K562 (cell line): ENCODE results near the gene SLC2A6. TPM values are rescaled to one million over a fixed set of nuclear protein-coding genes. Genes with fewer than 3 reads are reported as not detected.
A peak's percentile ranks its signal among the peaks of the same experiment; 100 is the strongest.

Source experiments
- ATAC-seq: fragments of 200-7000 bp; cut with Tn5 transposase; 3 replicates; pipeline ENCODE4 v1.9.1; 2020; ENCODE audit warnings: moderate library complexity
- BruUV-seq: library from RNA; stranded (reverse); fragments of 400-500 nt; replicated peaks from 2 replicates; lab custom pipeline; 2021; lab: Mats Ljungman, UMichigan
- CTCF ChIA-PET: fragments of 300-600 bp; formaldehyde crosslinking; extraction: SDS; loops from one replicate; lab custom pipeline; 2021; ENCODE audit warnings: low intra/inter-chr PET ratio; lab: Yijun Ruan, JAX
- POLR2A ChIA-PET: fragments of 300-600, 350-650 bp; sonication (Branson Sonifier 250); formaldehyde crosslinking; extraction: SDS; loops from one replicate; lab custom pipeline; 2021; ENCODE audit warnings: antibody characterized with exemption, inconsistent platforms; lab: Yijun Ruan, JAX
- DNase-seq, 4 experiments: peaks; one replicate each; pipeline versions ENCODE4 v3.0.0 to v3.0.0-alpha.2; 2011 to 2018; ENCODE audit warnings: low spot score in 3 of 4, mixed read lengths in 3 of 4; ENCODE audit errors: extremely low read depth in 1 of 4
- FAIRE-seq: peaks from 2 replicates; lab custom pipeline; 2011; peaks lifted over from hg19 to GRCh38; lab: Jason Lieb, UNC
- H2AFZ ChIP-seq: 2 replicates; pipeline ENCODE4 v1.6.0; 2011; ENCODE audit warnings: low read depth, low read length, control low read depth, inconsistent platforms
- H3K27ac ChIP-seq: fragments of 200-600 bp; 3 replicates; pipeline ENCODE4 v1.8.0; 2011; ENCODE audit warnings: low read depth, mild to moderate bottlenecking, control low read depth, inconsistent platforms, low read length, moderate library complexity, mixed read lengths; ENCODE audit errors: extremely low read depth
- H3K27me3 ChIP-seq, 2 experiments: fragments of 300-600 bp in 1 of 2; 2 replicates in 1 of 2; 3 replicates in 1 of 2; pipeline versions ENCODE4 v1.6.0 to v1.8.0; 2011; ENCODE audit warnings: inconsistent platforms in 2 of 2, low read length in 2 of 2, mild to moderate bottlenecking in 1 of 2, mixed read lengths in 1 of 2, moderate library complexity in 1 of 2; ENCODE audit not compliant: control insufficient read depth in 2 of 2, insufficient read depth in 2 of 2
- H3K36me3 ChIP-seq: fragments of 300-600 bp; 3 replicates; pipeline ENCODE4 v1.8.0; 2011; ENCODE audit warnings: mild to moderate bottlenecking, low read length, inconsistent platforms; ENCODE audit not compliant: control insufficient read depth, insufficient read depth
- H3K4me1 ChIP-seq, 2 experiments: fragments of 200-600 bp in 1 of 2; replicated peaks in 1 of 2; 2 replicates in 1 of 2; 3 replicates in 1 of 2; pipeline versions ENCODE4 v1.5.1 to v1.8.0; 2011; ENCODE audit warnings: inconsistent platforms in 2 of 2, low read length in 2 of 2, mild to moderate bottlenecking in 1 of 2, mixed read lengths in 1 of 2, moderate library complexity in 1 of 2; ENCODE audit not compliant: control insufficient read depth in 2 of 2, insufficient read depth in 2 of 2
- H3K4me2 ChIP-seq: 2 replicates; pipeline ENCODE4 v1.6.1; 2011; ENCODE audit warnings: low read length, control low read depth, inconsistent platforms, mixed read lengths; ENCODE audit not compliant: insufficient read depth
- H3K4me3 ChIP-seq: fragments of 200-600 bp; sonication (generic), shearing (Covaris generic); 2 replicates; pipeline ENCODE4 v1.5.1; 2016; ENCODE audit warnings: control low read depth, inconsistent platforms
- H3K79me2 ChIP-seq: fragments of 200-600 bp; 3 replicates; pipeline ENCODE4 v1.8.0; 2011; ENCODE audit warnings: low read length, inconsistent platforms; ENCODE audit not compliant: control insufficient read depth, insufficient read depth
- H3K9ac ChIP-seq, 2 experiments: 2 replicates each; pipeline versions ENCODE4 v1.6.0 to v1.6.1; 2011; ENCODE audit warnings: low read depth in 2 of 2, low read length in 2 of 2, control low read depth in 1 of 2, inconsistent platforms in 1 of 2, mild to moderate bottlenecking in 1 of 2, mixed read lengths in 1 of 2; ENCODE audit not compliant: insufficient read depth in 1 of 2
- H3K9me1 ChIP-seq: one replicate; pipeline ENCODE4 v1.6.0; 2011; ENCODE audit warnings: inconsistent platforms, mild to moderate bottlenecking, low read length, moderate library complexity; ENCODE audit not compliant: control insufficient read depth, insufficient read depth
- H3K9me3 ChIP-seq: replicated peaks from 2 replicates; pipeline ENCODE4 v1.5.1; 2011; ENCODE audit warnings: low read depth, low read length, inconsistent platforms; ENCODE audit not compliant: control insufficient read depth, insufficient read depth
- H4K20me1 ChIP-seq: replicated peaks from 2 replicates; pipeline ENCODE4 v1.6.1; 2011; ENCODE audit warnings: low read length, inconsistent platforms, mixed read lengths; ENCODE audit not compliant: control insufficient read depth, insufficient read depth
- CHCHD3 ChIP-seq: fragments of 250-450 bp; sonication (Bioruptor Pico); IDR thresholded peaks from 2 replicates; pipeline ENCODE4 v2.1.2; 2022; ENCODE audit warnings: mild to moderate bottlenecking
- CREM ChIP-seq: IDR thresholded peaks from 2 replicates; pipeline ENCODE4 v1.6.1; 2014; ENCODE audit warnings: antibody characterized with exemption, low read depth
- CTBP1 ChIP-seq: fragments of 450-650 bp; IDR thresholded peaks from 2 replicates; pipeline ENCODE4 v1.6.1; 2016; ENCODE audit warnings: borderline replicate concordance
- DMBX1 ChIP-seq: fragments of 250-450 bp; sonication (Bioruptor Pico); IDR thresholded peaks from 2 replicates; pipeline ENCODE4 v1.8.0; 2022; ENCODE audit warnings: inconsistent platforms, mild to moderate bottlenecking, moderate library complexity, borderline replicate concordance
- HMG20A ChIP-seq: fragments of 450-650 bp; formaldehyde crosslinking; conservative IDR thresholded peaks from 2 replicates; pipeline ENCODE4 v1.4.0; 2020; ENCODE audit warnings: mild to moderate bottlenecking, mixed read lengths
- MTA3 ChIP-seq: fragments of 450-650 bp; formaldehyde crosslinking; IDR thresholded peaks from 2 replicates; pipeline ENCODE4 v1.6.1; 2017; ENCODE audit warnings: mild to moderate bottlenecking, borderline replicate concordance
- RBM22 ChIP-seq: fragments of 200-400 bp; formaldehyde crosslinking; IDR thresholded peaks from 2 replicates; pipeline ENCODE4 v1.6.1; 2018; ENCODE audit warnings: low read length, low read depth; ENCODE audit not compliant: poor library complexity, severe bottlenecking
- SAFB ChIP-seq: fragments of 200-400 bp; formaldehyde crosslinking; IDR thresholded peaks from 2 replicates; pipeline ENCODE4 v1.6.1; 2017; ENCODE audit warnings: low read depth, low read length, borderline replicate concordance
- SRF ChIP-seq, 2 experiments: fragments of 250-450, 450-650 bp in 1 of 2; sonication (Bioruptor Pico) in 1 of 2; sonication (generic) in 1 of 2; formaldehyde crosslinking; IDR thresholded peaks; 2 replicates each; pipeline versions ENCODE4 v1.5.0 to v1.5.1; 2020 to 2022; ENCODE audit warnings: mild to moderate bottlenecking in 1 of 2, missing genetic modification reagents in 1 of 2
- THRAP3 ChIP-seq: fragments of 450-650 bp; IDR thresholded peaks from 2 replicates; pipeline ENCODE4 v1.6.1; 2016; ENCODE audit warnings: mild to moderate bottlenecking, inconsistent platforms, borderline replicate concordance
- ZKSCAN8 ChIP-seq: fragments of 200-800 bp; sonication (Bioruptor generic); IDR thresholded peaks from 2 replicates; pipeline ENCODE4 v1.6.1; 2016; ENCODE audit warnings: missing genetic modification characterization, missing compliant biosample characterization
- WGBS: fragments of 100-300 bp; shearing (Covaris generic); methylation state at CpG from one replicate; pipeline ENCODE4 v1.1.6; 2016; ENCODE audit warnings: low coverage, mixed read lengths; ENCODE audit not compliant: insufficient coverage; ENCODE audit errors: missing lambda C conversion rate; 5-methylcytosine and 5-hydroxymethylcytosine counted together
- in situ Hi-C: fragments of 300-500 bp; cut with MboI; formaldehyde crosslinking; loops from 4 replicates; pipeline ENCODE4 v1.15.0; 2018; ENCODE audit warnings: inconsistent platforms, mixed read lengths
- intact Hi-C: fragments of 100-400 bp; cut with micrococcal nuclease; formaldehyde crosslinking; loops from 2 replicates; pipeline ENCODE4 v1.14.2; 2022
- polyA plus RNA-seq, 8 experiments: library from polyadenylated mRNA; depleted of rRNA in 4 of 8; stranded (reverse) in 5 of 8; unstranded in 3 of 8; fragments of >200 nt; fragmentation: Nextera tagmentation in 2 of 8; fragmentation: Illumina TruSeq in 1 of 8; extraction: Ambion mirVana in 2 of 8; extraction: Trizol in 1 of 8; gene quantifications; 2 replicates each; pipeline versions ENCODE4 v1.2.1 to v1.2.3, GENCODE V29; 2011 to 2014; ENCODE audit warnings: inconsistent platforms in 1 of 8, missing spikeins in 1 of 8
- total RNA-seq, 7 experiments: library from RNA; depleted of rRNA in 6 of 7; stranded (reverse); fragments of >200 nt in 6 of 7; fragmentation: Illumina TruSeq in 2 of 7; extraction: Trizol in 2 of 7; gene quantifications; 2 replicates each; pipeline versions ENCODE4 v1.2.1 to v1.2.3, GENCODE V29; 2011 to 2021; ENCODE audit warnings: low replicate concordance in 1 of 7
- TF ChIP-seq, protein P1 (sequence below): IDR thresholded peaks from 3 replicates; pipeline ENCODE4 v1.6.1; 2011; ENCODE audit warnings: borderline replicate concordance, mild to moderate bottlenecking, moderate library complexity; ENCODE audit not compliant: insufficient read length; ENCODE audit errors: extremely low read depth
- TF ChIP-seq, protein P2 (sequence below): sonication (generic); IDR thresholded peaks from 2 replicates; pipeline ENCODE4 v1.6.1; 2016

SLC2A6 gene
- total and polyA plus RNA-seq, 9 of the 15 experiments (the other 6 are each of a cell fraction or from before 2014, with no cell fraction given) = 0.04 to 0.38 (median 0.09) TPM; not detected in 3

DNA sequence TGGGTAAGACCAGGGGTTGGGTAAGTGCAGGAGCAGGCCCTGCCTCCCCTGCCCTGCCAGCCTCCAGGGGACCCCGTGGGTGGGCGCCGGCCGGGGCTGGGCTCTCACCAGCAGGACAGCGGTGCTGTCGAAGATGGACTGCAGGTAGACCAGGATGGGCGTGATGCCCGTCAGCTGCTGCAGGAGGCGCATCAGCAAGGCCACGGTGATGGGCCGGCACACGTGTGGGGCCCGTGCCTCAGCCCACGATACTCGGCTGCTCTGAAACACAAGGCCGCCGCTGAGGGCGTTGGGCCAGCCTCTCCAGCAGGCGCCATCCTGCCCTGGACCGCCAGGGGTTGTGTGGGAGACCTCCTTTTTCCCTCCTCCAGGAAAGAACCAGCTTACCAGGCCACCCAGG, 4.0 kb downstream of the SLC2A6 start:
- WGBS = 7% methylated on average over 16 of the region's 20 CpGs
- no TSS peak for BruUV-seq
- no peak for ATAC-seq
- POLR2A ChIA-PET = no interaction called here
- Histone ChIP-seq H3K4me3 (no peak overlapping the region), H4K20me1 (peaks cover 19% of the 10 kb centered on the region), H3K9me1 (no peaks in the 10 kb centered on the region), H3K9ac (no peak overlapping the region), H3K4me1 (peaks cover 0 to 56% of the 10 kb centered on the region in 2 experiments; a peak in 3 of 5 replicates), H3K36me3 (no peaks in the 10 kb centered on the region), H3K27me3 (peaks cover 13 to 60% of the 10 kb centered on the region in 2 experiments), H3K4me2 (no peak overlapping the region), H3K79me2 (no peaks in the 10 kb centered on the region), H2AFZ (no peak overlapping the region), H3K27ac (no peak overlapping the region), H3K9me3 (no peaks in the 10 kb centered on the region)
- CTCF ChIA-PET = no interaction called here
- in situ Hi-C loops = no loop called here
- intact Hi-C loops = no loop called here
- no peak for DNase-seq
- FAIRE-seq = no peak
- 0 out of 2 replicates have a peak, but pooled peaks have one; percentile 27 for TF ChIP-seq SAFB
- TF ChIP-seq RBM22 = no peak
- no peak for TF ChIP-seq MTA3
- TF ChIP-seq DMBX1 (CRISPR knock-in tag) = no peak
- no peak for TF ChIP-seq CREM
- no peak for TF ChIP-seq ZKSCAN8 (CRISPR knock-in tag)

DNA sequence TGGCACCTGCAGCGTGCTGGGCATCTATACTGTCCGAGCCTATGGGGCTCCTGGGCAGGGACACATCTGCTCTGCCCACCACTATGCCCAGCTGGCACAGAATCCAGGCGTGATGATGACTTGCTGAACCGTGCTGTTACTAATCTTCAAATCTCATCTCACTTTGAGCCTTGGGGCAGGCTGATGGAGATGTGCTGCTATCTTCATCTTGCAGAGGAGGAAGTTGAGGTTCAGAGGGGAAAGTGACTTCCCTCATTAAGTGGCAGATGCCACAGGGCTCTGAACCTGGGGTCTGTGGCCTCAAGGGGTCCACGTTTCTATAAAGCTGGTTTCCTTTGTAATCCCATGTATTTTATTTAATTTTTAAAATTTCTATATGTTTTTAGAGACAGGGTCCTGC, 4.7 kb downstream of the SLC2A6 start:
- Histone ChIP-seq H3K9me3 (no peaks in the 10 kb centered on the region), H3K36me3 (no peaks in the 10 kb centered on the region), H3K4me2 (no peak overlapping the region), H3K9me1 (no peaks in the 10 kb centered on the region), H3K4me3 (no peak overlapping the region), H2AFZ (no peak overlapping the region), H3K27me3 (peaks cover 7 to 63% of the 10 kb centered on the region in 2 experiments; a peak in 4 of 5 replicates), H4K20me1 (peaks cover 19% of the 10 kb centered on the region), H3K27ac (no peak overlapping the region), H3K79me2 (no peaks in the 10 kb centered on the region), H3K9ac (no peak overlapping the region), H3K4me1 (peaks cover 0 to 52% of the 10 kb centered on the region in 2 experiments; a peak in 3 of 5 replicates)
- WGBS = 19% methylated on average over 5 of the region's 5 CpGs
- no TSS peak for BruUV-seq
- ChIA-PET POLR2A (no interaction called here), CTCF (no interaction called here)
- in situ Hi-C loops (no loop called here), intact Hi-C loops (no loop called here)
- FAIRE-seq (no peak), DNase-seq (no peak), ATAC-seq (no peak)
- TF ChIP-seq HMG20A (CRISPR knock-in tag) (no peak), CHCHD3 (CRISPR knock-in tag) (no peak), CTBP1 (peak; percentile 23; the same call in 1 of the 2 replicates), THRAP3 (no peak), SRF (CRISPR knock-in tag; IDR thresholded peaks at IDR 0.05) (no peak)
- TF ChIP-seq, protein P1, sequence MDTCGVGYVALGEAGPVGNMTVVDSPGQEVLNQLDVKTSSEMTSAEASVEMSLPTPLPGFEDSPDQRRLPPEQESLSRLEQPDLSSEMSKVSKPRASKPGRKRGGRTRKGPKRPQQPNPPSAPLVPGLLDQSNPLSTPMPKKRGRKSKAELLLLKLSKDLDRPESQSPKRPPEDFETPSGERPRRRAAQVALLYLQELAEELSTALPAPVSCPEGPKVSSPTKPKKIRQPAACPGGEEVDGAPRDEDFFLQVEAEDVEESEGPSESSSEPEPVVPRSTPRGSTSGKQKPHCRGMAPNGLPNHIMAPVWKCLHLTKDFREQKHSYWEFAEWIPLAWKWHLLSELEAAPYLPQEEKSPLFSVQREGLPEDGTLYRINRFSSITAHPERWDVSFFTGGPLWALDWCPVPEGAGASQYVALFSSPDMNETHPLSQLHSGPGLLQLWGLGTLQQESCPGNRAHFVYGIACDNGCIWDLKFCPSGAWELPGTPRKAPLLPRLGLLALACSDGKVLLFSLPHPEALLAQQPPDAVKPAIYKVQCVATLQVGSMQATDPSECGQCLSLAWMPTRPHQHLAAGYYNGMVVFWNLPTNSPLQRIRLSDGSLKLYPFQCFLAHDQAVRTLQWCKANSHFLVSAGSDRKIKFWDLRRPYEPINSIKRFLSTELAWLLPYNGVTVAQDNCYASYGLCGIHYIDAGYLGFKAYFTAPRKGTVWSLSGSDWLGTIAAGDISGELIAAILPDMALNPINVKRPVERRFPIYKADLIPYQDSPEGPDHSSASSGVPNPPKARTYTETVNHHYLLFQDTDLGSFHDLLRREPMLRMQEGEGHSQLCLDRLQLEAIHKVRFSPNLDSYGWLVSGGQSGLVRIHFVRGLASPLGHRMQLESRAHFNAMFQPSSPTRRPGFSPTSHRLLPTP = no peak
- TF ChIP-seq, protein P2, sequence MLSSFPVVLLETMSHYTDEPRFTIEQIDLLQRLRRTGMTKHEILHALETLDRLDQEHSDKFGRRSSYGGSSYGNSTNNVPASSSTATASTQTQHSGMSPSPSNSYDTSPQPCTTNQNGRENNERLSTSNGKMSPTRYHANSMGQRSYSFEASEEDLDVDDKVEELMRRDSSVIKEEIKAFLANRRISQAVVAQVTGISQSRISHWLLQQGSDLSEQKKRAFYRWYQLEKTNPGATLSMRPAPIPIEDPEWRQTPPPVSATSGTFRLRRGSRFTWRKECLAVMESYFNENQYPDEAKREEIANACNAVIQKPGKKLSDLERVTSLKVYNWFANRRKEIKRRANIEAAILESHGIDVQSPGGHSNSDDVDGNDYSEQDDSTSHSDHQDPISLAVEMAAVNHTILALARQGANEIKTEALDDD = no peak
